GM18505 (cell line): ENCODE results near the gene MAGEF1.

Source experiments
- ATAC-seq: cut with Tn5 transposase; IDR thresholded peaks from one replicate; pipeline ENCODE4 v1.9.1; 2021; ENCODE audit not compliant: unreplicated experiment
- POLR2A ChIP-seq: IDR thresholded peaks from 4 replicates; pipeline ENCODE4 v1.6.1; 2011; ENCODE audit warnings: borderline replicate concordance; ENCODE audit not compliant: insufficient read depth, insufficient read length; ENCODE audit errors: extremely low read depth

Gene MAGEF1

GRCh38 chr3:184672977-184673870 is 38.6 kb downstream of the MAGEF1 start:
- ATAC-seq: no peak
- TF ChIP-seq POLR2A: no peak

DNA sequence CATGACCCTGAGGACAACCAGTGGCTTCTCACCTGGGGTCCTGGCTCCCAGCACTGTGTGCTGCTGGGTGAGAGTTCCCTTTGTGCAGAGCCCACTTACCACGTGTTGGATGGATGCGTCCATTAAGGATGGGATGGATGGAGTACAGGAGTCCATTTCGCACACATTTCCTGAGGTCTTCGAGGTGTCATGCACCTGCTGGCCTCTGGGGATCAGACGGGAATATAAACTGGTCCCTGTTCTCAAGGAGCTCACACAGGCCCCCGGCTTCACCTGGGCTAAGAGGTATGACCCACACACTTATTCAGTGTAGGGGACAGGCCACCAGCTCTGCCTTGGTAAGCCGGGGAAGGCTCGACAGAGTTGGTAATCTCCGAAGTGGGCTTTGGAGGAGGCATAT is 39.5 kb downstream of the MAGEF1 start:
- ATAC-seq: no peak

GRCh38 chr3:184670091-184670602 is 41.7 kb downstream of the MAGEF1 start:
- no peak for ATAC-seq
- no peak for TF ChIP-seq POLR2A

More for the DNA sequence above, 39.5 kb downstream of the MAGEF1 start:
- no peak for TF ChIP-seq POLR2A

DNA sequence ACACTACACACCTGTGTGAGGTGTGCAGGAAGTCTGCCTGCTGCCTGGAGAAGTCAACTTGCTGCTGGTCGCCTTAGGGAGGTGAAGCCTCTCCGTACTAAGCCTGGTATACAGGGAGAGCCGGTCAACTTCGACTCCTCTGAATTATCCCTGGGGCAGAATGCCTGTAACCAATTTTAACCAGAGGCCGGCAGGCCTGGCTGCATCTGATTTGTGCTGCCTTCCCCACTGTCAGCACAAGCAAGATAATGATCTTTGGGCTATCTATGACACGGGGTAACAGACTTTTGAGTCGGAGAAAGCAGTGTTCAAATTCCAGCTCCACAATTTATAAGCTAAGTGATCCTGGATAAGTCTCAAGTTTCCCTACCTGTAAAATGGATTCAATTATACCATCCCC is 42.3 kb downstream of the MAGEF1 start:
- TF ChIP-seq POLR2A: no peak
- no peak for ATAC-seq

- no peak for TF ChIP-seq POLR2A
These were observed 45.4 kb downstream of the MAGEF1 start for GRCh38 chr3:184666442-184666841.

GRCh38 chr3:184665101-184665500 is 46.8 kb downstream of the MAGEF1 start:
- no peak for ATAC-seq
- TF ChIP-seq POLR2A: no peak

More at GRCh38 chr3:184666442-184666841, 45.4 kb downstream of the MAGEF1 start:
- no peak for ATAC-seq

- no peak for ATAC-seq
- no peak for TF ChIP-seq POLR2A
These were observed 48.1 kb downstream of the MAGEF1 start for GRCh38 chr3:184663756-184664155.

DNA sequence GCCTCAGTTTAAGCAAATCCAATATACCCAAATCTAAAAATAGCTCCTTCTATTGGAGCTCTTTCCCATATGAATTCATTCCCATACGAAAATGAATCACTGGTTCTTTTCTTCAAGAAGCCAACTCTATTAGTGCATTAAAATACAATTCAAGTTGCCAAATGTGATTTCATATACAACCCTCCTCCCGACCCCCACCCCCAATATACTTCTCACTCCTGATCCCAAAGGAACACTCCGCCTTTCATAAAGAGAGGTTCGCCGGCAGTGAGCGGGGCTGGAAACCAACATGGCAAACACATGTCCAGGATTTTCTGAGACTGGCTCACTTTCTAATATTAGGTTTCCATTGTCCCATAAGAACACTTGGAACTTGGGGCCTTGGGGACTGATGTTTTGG is 48.5 kb downstream of the MAGEF1 start:
- no peak for ATAC-seq
- TF ChIP-seq POLR2A: no peak

- TF ChIP-seq POLR2A: no peak
- no peak for ATAC-seq
These were observed 49.7 kb downstream of the MAGEF1 start for GRCh38 chr3:184662187-184662586.

DNA sequence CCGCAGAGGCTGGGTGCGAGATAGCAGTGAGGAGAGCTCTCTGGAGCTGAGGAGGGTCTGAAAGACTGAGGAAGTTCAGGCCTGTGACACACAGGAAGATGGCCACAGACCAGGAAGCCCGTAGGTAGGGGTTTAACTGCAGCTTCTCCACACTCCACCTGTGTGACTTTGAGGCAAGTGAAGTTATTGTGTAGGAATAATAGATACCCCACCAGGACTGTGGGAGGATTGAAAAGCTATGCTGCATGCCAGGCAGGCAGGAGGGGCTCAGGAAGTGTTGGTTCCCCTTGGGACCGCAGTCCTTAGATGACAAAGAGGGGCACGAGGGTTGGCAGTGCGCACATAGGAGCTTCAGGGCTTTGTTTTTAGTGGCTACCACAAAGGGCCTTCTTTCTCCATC is 50.9 kb downstream of the MAGEF1 start:
- TF ChIP-seq POLR2A: no peak
- no peak for ATAC-seq
